PC-3 (cell line): ENCODE data around the gene MAD1L1. TPM values are rescaled to one million over a fixed set of nuclear protein-coding genes. Genes with fewer than 3 reads are reported as not detected.

Experiments
- ATAC-seq: fragments of 200-7000 bp; cut with Tn5 transposase; 2 replicates; pipeline ENCODE4 v1.9.1; 2020; ENCODE audit warnings: mild to moderate bottlenecking, moderate library complexity
- BruUV-seq: library from RNA; stranded (reverse); fragments of 400-500 nt; replicated peaks from 2 replicates; lab custom pipeline; 2021; lab: Mats Ljungman, UMichigan
- CTCF ChIA-PET: fragments of 300-600 bp; sonication (Branson Sonifier 250); formaldehyde crosslinking; loops from one replicate; lab custom pipeline; 2022; ENCODE audit warnings: antibody characterized with exemption; lab: Charles Lee
- POLR2A ChIA-PET: fragments of 300-600 bp; sonication (Branson Sonifier 250); formaldehyde crosslinking; loops from one replicate; lab custom pipeline; 2022; ENCODE audit warnings: antibody characterized with exemption; ENCODE audit not compliant: unreplicated experiment; lab: Charles Lee
- DNase-seq: peaks from one replicate; pipeline ENCODE4 v3.0.0-alpha.2; 2015
- H2AFZ ChIP-seq: fragments of 300-600 bp; sonication (generic); 2 replicates; pipeline ENCODE4 v1.6.0; 2016; ENCODE audit warnings: antibody characterized with exemption, low read length
- H3F3A ChIP-seq: fragments of 300-600 bp; sonication (generic); one replicate; pipeline ENCODE4 v1.6.0; 2017; ENCODE audit warnings: antibody characterized with exemption, low read length, control low read depth, mild to moderate bottlenecking; ENCODE audit not compliant: unreplicated experiment
- H3K27ac ChIP-seq: fragments of 300-600 bp; sonication (generic); 2 replicates; pipeline ENCODE4 v1.5.1; 2016; ENCODE audit warnings: mild to moderate bottlenecking, low read length
- H3K27me3 ChIP-seq: fragments of 300-600 bp; sonication (generic); 2 replicates; pipeline ENCODE4 v1.6.1; 2016; ENCODE audit warnings: low read length, mixed read lengths
- H3K36me3 ChIP-seq: fragments of 300-600 bp; sonication (generic); 2 replicates; pipeline ENCODE4 v1.6.1; 2016; ENCODE audit warnings: low read depth, mixed run types, low read length, mixed read lengths
- H3K4me1 ChIP-seq: fragments of 300-600 bp; sonication (generic); 2 replicates; pipeline ENCODE4 v1.5.1; 2016; ENCODE audit warnings: low read length; ENCODE audit not compliant: insufficient read depth
- H3K4me2 ChIP-seq: fragments of 300-600 bp; sonication (generic); 2 replicates; pipeline ENCODE4 v1.6.0; 2016; ENCODE audit warnings: low read length
- H3K4me3 ChIP-seq: fragments of 300-600 bp; sonication (generic); 2 replicates; pipeline ENCODE4 v1.5.1; 2016; ENCODE audit warnings: mild to moderate bottlenecking, low read length, mixed read lengths
- H3K79me2 ChIP-seq: fragments of 300-600 bp; sonication (generic); 2 replicates; pipeline ENCODE4 v1.6.1; 2017; ENCODE audit warnings: low read length, mixed read lengths
- H3K9ac ChIP-seq: fragments of 300-600 bp; sonication (generic); 2 replicates; pipeline ENCODE4 v1.6.0; 2016; ENCODE audit warnings: mild to moderate bottlenecking, low read length
- H3K9me2 ChIP-seq: fragments of 300-600 bp; sonication (generic); replicated peaks from 2 replicates; pipeline ENCODE4 v1.6.1; 2016; ENCODE audit warnings: mixed run types, low read length, mixed read lengths
- H3K9me3 ChIP-seq: fragments of 300-600 bp; sonication (generic); 2 replicates; pipeline ENCODE4 v1.6.1; 2016; ENCODE audit warnings: low read length, mixed read lengths
- H4K20me1 ChIP-seq: fragments of 300-600 bp; sonication (generic); 2 replicates; pipeline ENCODE4 v1.6.1; 2016; ENCODE audit warnings: low read length, mixed read lengths
- EZH2 ChIP-seq: fragments of 300-600 bp; sonication (generic); IDR thresholded peaks from one replicate; pipeline ENCODE4 v1.6.1; 2017; ENCODE audit warnings: antibody characterized with exemption, mild to moderate bottlenecking, low read length; ENCODE audit not compliant: unreplicated experiment
- EZH2phosphoT487 ChIP-seq: fragments of 300-600 bp; sonication (generic); IDR thresholded peaks from 2 replicates; pipeline ENCODE4 v1.6.1; 2018; ENCODE audit warnings: mild to moderate bottlenecking, antibody characterized with exemption, low read length, borderline replicate concordance
- intact Hi-C: fragments of 100-400 bp; cut with micrococcal nuclease; formaldehyde crosslinking; loops from 2 replicates; pipeline ENCODE4 v1.9.0; 2023
- total RNA-seq: library from RNA; depleted of rRNA; stranded (reverse); fragments of >200 nt; gene quantifications from 2 replicates; pipeline ENCODE4 v1.2.3, GENCODE V29; 2014
- TF ChIP-seq, protein P1 (sequence below): fragments of 300-600 bp; sonication (generic); conservative IDR thresholded peaks from 2 replicates; pipeline ENCODE4 v1.5.1; 2017; ENCODE audit warnings: antibody characterized with exemption, low read depth, mild to moderate bottlenecking, low read length

MAD1L1 gene
- total RNA-seq, 1 experiment from 2014 or later = 88.4 TPM

DNA sequence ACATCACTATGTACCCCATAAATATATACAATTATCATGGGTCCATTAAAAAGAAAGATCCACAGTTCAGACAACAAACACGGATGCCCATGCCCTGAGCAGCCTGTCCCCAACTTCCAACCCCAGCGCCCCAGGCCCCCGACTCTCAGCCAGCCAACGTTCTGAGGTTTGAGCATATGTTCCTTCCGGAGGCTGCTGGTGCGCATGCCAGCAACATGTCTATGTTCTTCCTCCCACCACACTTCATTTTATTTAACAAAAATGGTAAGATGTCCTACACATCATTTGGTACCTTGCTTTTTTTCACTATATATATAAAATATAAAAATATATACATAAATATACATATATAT lies 250.9 kb downstream of the MAD1L1 start:
- Histone ChIP-seq H3F3A (no peaks in the 10 kb centered on the region), H3K9ac (no peak overlapping the region), H3K4me2 (no peak overlapping the region), H3K27ac (no peak overlapping the region), H2AFZ (no peak overlapping the region), H3K4me1 (no peaks in the 10 kb centered on the region), H3K27me3 (no peaks in the 10 kb centered on the region), H4K20me1 (no peaks in the 10 kb centered on the region), H3K79me2 (no peaks in the 10 kb centered on the region), H3K9me3 (no peaks in the 10 kb centered on the region), H3K4me3 (no peak overlapping the region), H3K9me2 (no peaks in the 10 kb centered on the region), H3K36me3 (no peaks in the 10 kb centered on the region)
- TF ChIP-seq EZH2phosphoT487 = no peak
- no peak for TF ChIP-seq EZH2
- TF ChIP-seq, protein P1, sequence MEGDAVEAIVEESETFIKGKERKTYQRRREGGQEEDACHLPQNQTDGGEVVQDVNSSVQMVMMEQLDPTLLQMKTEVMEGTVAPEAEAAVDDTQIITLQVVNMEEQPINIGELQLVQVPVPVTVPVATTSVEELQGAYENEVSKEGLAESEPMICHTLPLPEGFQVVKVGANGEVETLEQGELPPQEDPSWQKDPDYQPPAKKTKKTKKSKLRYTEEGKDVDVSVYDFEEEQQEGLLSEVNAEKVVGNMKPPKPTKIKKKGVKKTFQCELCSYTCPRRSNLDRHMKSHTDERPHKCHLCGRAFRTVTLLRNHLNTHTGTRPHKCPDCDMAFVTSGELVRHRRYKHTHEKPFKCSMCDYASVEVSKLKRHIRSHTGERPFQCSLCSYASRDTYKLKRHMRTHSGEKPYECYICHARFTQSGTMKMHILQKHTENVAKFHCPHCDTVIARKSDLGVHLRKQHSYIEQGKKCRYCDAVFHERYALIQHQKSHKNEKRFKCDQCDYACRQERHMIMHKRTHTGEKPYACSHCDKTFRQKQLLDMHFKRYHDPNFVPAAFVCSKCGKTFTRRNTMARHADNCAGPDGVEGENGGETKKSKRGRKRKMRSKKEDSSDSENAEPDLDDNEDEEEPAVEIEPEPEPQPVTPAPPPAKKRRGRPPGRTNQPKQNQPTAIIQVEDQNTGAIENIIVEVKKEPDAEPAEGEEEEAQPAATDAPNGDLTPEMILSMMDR = no peak
- ChIA-PET CTCF (no interaction called here), POLR2A (interaction anchor here (0.6 kb wide), 1 partner anchor 183 kb away, joined by 5 read pairs; no protein-coding TSS in a partner anchor)
- intact Hi-C loops = no loop called here
- no peak for DNase-seq
- BruUV-seq = no TSS peak
- no peak for ATAC-seq

DNA sequence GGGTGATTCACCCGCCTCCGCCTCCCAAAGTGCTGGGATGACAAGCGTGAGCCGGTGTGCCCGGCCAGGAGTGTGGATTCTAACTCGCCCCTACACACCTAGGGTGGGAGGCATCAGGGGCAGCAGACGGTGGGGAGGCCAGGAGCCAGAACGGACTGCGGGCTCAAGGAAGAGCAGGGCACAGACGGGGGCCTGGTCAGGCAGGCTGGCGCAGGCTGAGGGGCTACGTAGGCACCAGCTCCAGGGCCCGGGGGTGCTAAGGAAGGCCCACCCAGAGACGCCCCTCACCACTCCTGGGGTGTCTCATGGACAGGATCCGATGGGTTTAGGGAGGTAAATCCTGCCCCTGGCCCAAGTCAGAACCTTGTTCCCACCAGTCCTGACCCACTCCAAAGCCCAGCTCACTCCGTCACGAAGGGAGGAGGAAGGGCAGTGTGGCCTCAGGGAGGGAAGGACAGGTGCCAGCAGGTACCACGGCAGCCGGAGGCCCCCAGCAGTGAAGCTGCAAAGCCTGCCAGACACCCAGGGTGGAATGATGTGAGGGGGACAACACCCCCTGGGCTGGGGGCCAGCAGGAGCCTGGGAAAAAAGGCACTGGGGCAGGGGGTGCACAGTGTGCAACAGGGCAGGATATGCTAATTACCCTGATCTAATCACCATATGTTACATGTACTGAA lies 251.4 kb downstream of the MAD1L1 start:
- H3K27me3 ChIP-seq = no peaks in the 10 kb centered on the region
- DNase-seq (no peak), ATAC-seq (no peak)
- intact Hi-C loops = no loop called here
- H3K9me3 ChIP-seq = no peaks in the 10 kb centered on the region
- no peak overlapping the region for H2AFZ ChIP-seq
- no peak overlapping the region for H3K4me2 ChIP-seq
- no peaks in the 10 kb centered on the region for H4K20me1 ChIP-seq
- no peaks in the 10 kb centered on the region for H3K79me2 ChIP-seq
- ChIA-PET CTCF (no interaction called here), POLR2A (interaction anchor here (0.6 kb wide), 1 partner anchor 184 kb away, joined by 5 read pairs; no protein-coding TSS in a partner anchor)
- no peak overlapping the region for H3K9ac ChIP-seq
- no peak overlapping the region for H3K27ac ChIP-seq
- H3K9me2 ChIP-seq = no peaks in the 10 kb centered on the region
- BruUV-seq = no TSS peak
- H3K4me3 ChIP-seq = no peak overlapping the region
- H3K36me3 ChIP-seq = no peaks in the 10 kb centered on the region
- TF ChIP-seq, protein P1 = no peak
- TF ChIP-seq EZH2phosphoT487 (no peak), EZH2 (no peak)
- no peaks in the 10 kb centered on the region for H3K4me1 ChIP-seq
- H3F3A ChIP-seq = no peaks in the 10 kb centered on the region
